Skeletal muscle tissue (tissue), 4 donors: ENCODE data around the gene RAD9A. TPM values are rescaled to one million over a fixed set of nuclear protein-coding genes. Genes with fewer than 3 reads are reported as not detected.

ENCODE experiments used
- H3K27ac ChIP-seq: one replicate; pipeline ENCODE4 v1.7.0; 2013; ENCODE audit warnings: mild to moderate bottlenecking, low read depth, low read length, inconsistent platforms
- H3K27me3 ChIP-seq, 3 donors: one replicate each; pipeline ENCODE4 v1.7.0; 2013; ENCODE audit warnings: low read length in 3 of 3; ENCODE audit not compliant: control insufficient read depth in 3 of 3, insufficient read depth in 3 of 3
- H3K36me3 ChIP-seq, 3 donors: one replicate each; pipeline ENCODE4 v1.7.0; 2013; ENCODE audit warnings: low read length in 3 of 3; ENCODE audit not compliant: control insufficient read depth in 3 of 3, insufficient read depth in 3 of 3
- H3K4me1 ChIP-seq, 3 donors: one replicate each; pipeline ENCODE4 v1.7.0; 2013; ENCODE audit warnings: low read length in 3 of 3, mild to moderate bottlenecking in 3 of 3; ENCODE audit not compliant: control insufficient read depth in 3 of 3, insufficient read depth in 3 of 3
- H3K4me3 ChIP-seq, 3 donors: one replicate each; pipeline ENCODE4 v1.7.0; 2013; ENCODE audit warnings: low read length in 3 of 3
- H3K9ac ChIP-seq, 3 donors: one replicate each; pipeline ENCODE4 v1.7.0; 2013; ENCODE audit warnings: low read length in 3 of 3, mild to moderate bottlenecking in 3 of 3, moderate library complexity in 2 of 3, low read depth in 1 of 3
- H3K9me3 ChIP-seq, 3 donors: one replicate each; pipeline ENCODE4 v1.7.0; 2013; ENCODE audit warnings: low read length in 3 of 3; ENCODE audit not compliant: control insufficient read depth in 3 of 3
- total RNA-seq: library from RNA; depleted of rRNA; stranded (reverse); fragments of >200 nt; gene quantifications from one replicate; pipeline ENCODE4 v1.2.3, GENCODE V29; 2014
- donor health status: Osteomylitis.

RAD9A gene
- total RNA-seq, 1 donor from 2014 or later, result 2.6 TPM

DNA sequence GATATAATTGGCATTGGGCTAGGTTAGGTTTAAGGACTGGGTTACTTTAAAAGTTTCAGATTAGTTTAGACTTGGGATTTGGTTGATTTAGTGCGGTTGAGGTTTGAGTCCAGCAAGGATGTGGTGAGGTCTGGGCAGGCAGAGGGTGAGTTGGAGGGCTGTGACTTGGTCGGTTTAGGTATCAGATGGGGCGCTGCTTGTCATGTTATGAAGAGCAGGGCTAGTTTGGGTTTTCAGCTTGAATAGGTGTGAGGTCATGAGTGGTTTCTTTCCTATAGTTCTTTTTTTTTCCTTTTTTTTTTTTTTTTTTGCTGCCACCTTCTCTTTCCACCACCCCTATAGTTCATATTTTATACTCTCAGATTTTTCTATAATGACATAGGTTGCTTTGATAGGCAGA, 23.2 kb upstream of the RAD9A start:
- Histone ChIP-seq H3K27ac (no peak overlapping the region), H3K4me1 (peaks cover 13 to 30% (median 23%) of the 10 kb centered on the region in 3 donors), H3K27me3 (peaks cover 11 to 43% (median 37%) of the 10 kb centered on the region in 3 donors), H3K9ac (no peak overlapping the region), H3K36me3 (peaks cover 0 to 6% (median 5%) of the 10 kb centered on the region in 3 donors), H3K9me3 (no peaks in the 10 kb centered on the region), H3K4me3 (no peak overlapping the region)

DNA sequence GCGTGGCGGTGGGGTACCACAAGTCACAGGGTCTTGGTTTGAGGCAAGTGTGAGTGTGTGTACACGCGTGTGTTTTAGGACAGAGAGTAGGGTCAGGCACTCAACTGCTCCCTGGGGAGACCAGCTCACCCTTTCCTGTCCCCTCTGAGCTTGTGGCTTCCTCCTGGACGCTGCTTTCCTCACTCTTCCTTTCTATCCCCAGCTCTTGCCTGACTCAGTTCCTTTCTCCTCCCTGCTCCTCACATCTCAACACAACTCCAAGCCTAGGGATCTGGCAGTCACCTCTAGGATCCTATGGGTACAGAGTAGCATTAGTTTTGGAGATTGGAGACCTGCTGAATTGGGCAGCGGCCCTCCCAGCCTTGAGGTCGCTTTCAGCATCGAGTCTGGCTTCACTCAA, 22.5 kb upstream of the RAD9A start:
- H3K4me3 ChIP-seq, result no peak overlapping the region
- no peak overlapping the region for H3K9ac ChIP-seq

GRCh38 chr11:67369801-67370284, 21.9 kb upstream of the RAD9A start:
- Histone ChIP-seq H3K4me1 (peaks cover 22 to 41% (median 33%) of the 10 kb centered on the region in 3 donors), H3K36me3 (peaks cover 0 to 2% (median 1%) of the 10 kb centered on the region in 3 donors), H3K9ac (no peak overlapping the region), H3K27ac (no peak overlapping the region), H3K9me3 (no peaks in the 10 kb centered on the region), H3K27me3 (peaks cover 21 to 53% (median 47%) of the 10 kb centered on the region in 3 donors), H3K4me3 (no peak overlapping the region)

More for the DNA sequence above, 22.5 kb upstream of the RAD9A start:
- no peak overlapping the region for H3K27ac ChIP-seq
- no peaks in the 10 kb centered on the region for H3K9me3 ChIP-seq
- H3K36me3 ChIP-seq, result peaks cover 0 to 6% (median 5%) of the 10 kb centered on the region in 3 donors
- H3K4me1 ChIP-seq, result peaks cover 16 to 36% (median 27%) of the 10 kb centered on the region in 3 donors
- H3K27me3 ChIP-seq, result peaks cover 15 to 47% (median 42%) of the 10 kb centered on the region in 3 donors

- Histone ChIP-seq H3K36me3 (no peaks in the 10 kb centered on the region), H3K9me3 (no peaks in the 10 kb centered on the region), H3K4me1 (peaks cover 23 to 42% (median 33%) of the 10 kb centered on the region in 3 donors), H3K27me3 (peaks cover 22 to 54% (median 48%) of the 10 kb centered on the region in 3 donors), H3K9ac (no peak overlapping the region), H3K27ac (no peak overlapping the region), H3K4me3 (no peak overlapping the region)
Observed at GRCh38 chr11:67370351-67371076, 21.3 kb upstream of the RAD9A start.

DNA sequence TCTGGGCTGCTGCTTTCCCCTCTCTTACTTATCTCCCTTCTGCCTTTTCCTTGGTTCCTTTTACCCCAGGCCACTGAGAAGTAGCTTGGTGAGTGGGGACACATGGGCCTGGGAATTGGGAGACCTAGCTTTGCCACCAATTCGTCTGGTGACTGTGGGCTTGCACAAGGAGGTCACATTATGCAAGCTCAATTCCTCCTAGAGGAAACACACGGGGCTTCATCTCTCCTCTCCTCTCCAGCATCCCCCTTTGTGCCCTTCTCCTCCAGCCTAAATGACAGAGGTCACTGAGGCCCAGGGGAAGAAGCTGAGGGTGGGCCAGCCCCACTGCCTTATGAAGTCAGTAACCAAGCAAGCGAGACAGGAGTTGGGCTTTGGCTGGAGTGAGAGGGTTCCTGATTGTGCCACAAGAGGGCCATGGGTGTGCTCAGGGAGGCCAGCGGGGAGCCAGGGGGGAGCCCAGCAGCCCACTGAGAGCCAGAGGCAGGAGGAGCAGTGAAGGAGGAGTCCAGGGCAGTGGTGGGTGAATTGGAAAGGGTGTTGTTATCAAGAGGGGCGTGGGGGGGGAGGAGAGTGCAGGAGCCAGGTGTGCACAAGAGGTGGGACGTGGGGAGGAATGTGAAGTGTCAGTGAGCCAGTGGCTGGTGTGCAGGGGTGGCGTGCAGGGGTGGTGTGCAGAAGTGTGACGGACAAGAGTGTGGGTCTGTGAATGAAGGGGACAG, 20.4 kb upstream of the RAD9A start:
- no peak overlapping the region for H3K9ac ChIP-seq
- H3K36me3 ChIP-seq, result no peaks in the 10 kb centered on the region
- peak overlapping the region; percentile 19 for H3K27ac ChIP-seq
- H3K27me3 ChIP-seq, result peaks cover 22 to 56% (median 51%) of the 10 kb centered on the region in 3 donors
- H3K4me1 ChIP-seq, result peaks cover 18 to 35% (median 33%) of the 10 kb centered on the region in 3 donors
- no peaks in the 10 kb centered on the region for H3K9me3 ChIP-seq
- no peak overlapping the region for H3K4me3 ChIP-seq

GRCh38 chr11:67371911-67372320, 19.9 kb upstream of the RAD9A start:
- H3K36me3 ChIP-seq, result no peaks in the 10 kb centered on the region
- H3K27ac ChIP-seq, result peak overlapping the region; percentile 19
- H3K4me1 ChIP-seq, result peaks cover 16 to 31% (median 29%) of the 10 kb centered on the region in 3 donors
- H3K9ac ChIP-seq, result peak overlapping the region in 1 of 3 donors; percentile 45
- peak overlapping the region in 2 of 3 donors; percentile 23 to 35 for H3K4me3 ChIP-seq
- H3K27me3 ChIP-seq, result peaks cover 21 to 57% (median 56%) of the 10 kb centered on the region in 3 donors
- no peaks in the 10 kb centered on the region for H3K9me3 ChIP-seq

GRCh38 chr11:67372321-67372992, 19.3 kb upstream of the RAD9A start:
- Histone ChIP-seq H3K27ac (peak overlapping the region; percentile 19), H3K4me1 (peaks cover 16 to 31% (median 27%) of the 10 kb centered on the region in 3 donors), H3K9me3 (no peaks in the 10 kb centered on the region), H3K27me3 (peaks cover 21 to 58% (median 58%) of the 10 kb centered on the region in 3 donors), H3K4me3 (peak overlapping the region in 2 of 3 donors; percentile 50 to 60), H3K9ac (peak overlapping the region in 1 of 3 donors; percentile 66), H3K36me3 (no peaks in the 10 kb centered on the region)

DNA sequence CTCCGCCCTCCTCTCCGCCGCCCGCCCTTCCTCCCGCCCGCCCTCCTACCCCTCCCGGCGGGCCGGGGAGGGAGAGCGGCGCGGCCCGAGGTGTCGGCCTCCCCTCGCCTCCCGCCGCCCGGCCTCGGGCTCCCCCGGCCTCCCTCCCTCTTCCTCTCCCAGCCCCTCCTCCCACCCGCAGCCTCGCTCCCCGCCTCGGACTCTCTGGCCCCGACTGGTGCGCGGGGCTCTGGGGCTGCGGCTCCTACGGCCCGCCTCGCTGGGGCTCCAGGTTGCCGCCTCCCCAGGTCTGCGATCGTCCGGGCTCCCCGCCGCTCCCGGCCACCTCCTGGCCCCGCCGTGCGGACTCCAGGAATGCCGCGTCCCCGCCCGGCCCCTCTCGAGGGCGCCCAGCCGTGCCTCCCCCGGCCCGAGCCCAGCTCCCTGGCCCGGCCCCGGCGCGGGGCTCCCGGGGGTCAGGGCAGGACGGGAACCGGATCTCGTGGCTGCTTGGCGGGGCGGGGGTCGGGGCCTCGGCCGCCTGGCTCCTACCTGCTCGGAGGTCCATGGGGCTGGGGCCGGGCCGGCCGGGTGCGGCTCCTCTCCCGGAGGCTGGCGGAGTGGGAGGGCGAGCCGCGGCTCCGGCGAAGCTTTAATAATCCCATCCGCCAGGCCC, 18.7 kb upstream of the RAD9A start, which contains the start of gene CLCF1:
Gene CLCF1, minus strand, starts transcription at position 606 of the 655 bp plus-strand sequence. Its CDS starts 59 bp downstream, at position 547.
- H3K9ac ChIP-seq, result peak within 1 kb of the TSS; percentile 51 to 68 (median 65)
- peak within 1 kb of the TSS; percentile 71 for H3K27ac ChIP-seq
- peak within 1 kb of the TSS; percentile 48 to 63 (median 50) for H3K4me3 ChIP-seq
- no peaks in the 10 kb centered on the region for H3K36me3 ChIP-seq
- H3K9me3 ChIP-seq, result no peaks in the 10 kb centered on the region
- H3K4me1 ChIP-seq, result peaks cover 16 to 31% (median 25%) of the 10 kb centered on the region in 3 donors
- peaks cover 21 to 58% (median 54%) of the 10 kb centered on the region in 3 donors for H3K27me3 ChIP-seq
